NB4 (cell line): ENCODE data around the gene UBD.
A peak's percentile ranks its signal among the peaks of the same experiment; 100 is the strongest.

Experiments used
- DNase-seq: peaks from one replicate; pipeline ENCODE4 v3.0.0; 2010; ENCODE audit warnings: low read depth
- H3K4me3 ChIP-seq: one replicate; pipeline ENCODE4 v1.5.1; 2011; ENCODE audit warnings: mild to moderate bottlenecking, low read depth, low read length, moderate library complexity
- MYC ChIP-seq: IDR thresholded peaks from 2 replicates; pipeline ENCODE4 v1.6.1; 2011; ENCODE audit warnings: low read depth, low read length
- POLR2A ChIP-seq: IDR thresholded peaks from 2 replicates; pipeline ENCODE4 v1.6.1; 2011; ENCODE audit warnings: mild to moderate bottlenecking; ENCODE audit not compliant: insufficient read length; ENCODE audit errors: extremely low read depth
- TF ChIP-seq, protein P1 (sequence below): IDR thresholded peaks from one replicate; pipeline ENCODE4 v1.5.1; 2012; ENCODE audit warnings: low read depth, low read length
- TF ChIP-seq, protein P2 (sequence below): IDR thresholded peaks from 2 replicates; pipeline ENCODE4 v1.6.1; 2011; ENCODE audit warnings: low read depth, low read length

UBD gene

DNA sequence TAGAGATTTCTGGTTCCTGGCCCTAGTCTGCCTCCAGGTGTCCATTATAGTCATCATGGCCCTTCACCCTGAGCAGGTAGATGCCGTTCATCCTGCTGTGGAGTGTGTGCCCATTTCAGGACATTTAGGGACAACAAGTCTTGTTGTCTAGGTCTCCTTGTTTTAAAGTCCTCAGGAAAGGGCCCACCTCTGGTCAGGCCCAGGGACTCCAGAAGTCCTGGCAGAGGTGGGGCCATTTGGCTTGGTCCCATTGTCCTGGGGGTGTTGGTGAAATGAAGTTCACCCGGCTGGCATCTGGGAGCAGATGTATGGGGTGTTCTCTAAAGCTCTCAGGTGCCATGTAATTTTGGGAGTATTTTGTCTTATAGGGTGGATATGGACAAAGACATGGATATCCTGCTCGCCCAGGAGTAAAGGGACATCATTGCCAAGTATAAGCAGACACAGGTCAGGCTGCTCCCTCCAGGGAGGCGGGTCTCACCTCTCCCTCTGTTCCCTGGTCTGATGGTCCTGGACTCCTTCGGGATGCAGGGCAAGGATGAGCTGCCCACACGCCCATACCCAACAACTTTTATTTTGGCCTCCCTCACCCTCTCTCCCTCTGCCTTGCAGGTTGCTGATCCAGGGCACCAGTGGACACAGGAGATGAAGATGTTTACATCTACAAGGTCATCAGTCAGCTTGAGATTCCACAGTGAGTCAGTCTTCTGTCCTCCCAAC lies 40.1 kb downstream of the UBD start:
- no peak for DNase-seq
- no peak overlapping the region for H3K4me3 ChIP-seq
- no peak for TF ChIP-seq POLR2A
- TF ChIP-seq, protein P1, sequence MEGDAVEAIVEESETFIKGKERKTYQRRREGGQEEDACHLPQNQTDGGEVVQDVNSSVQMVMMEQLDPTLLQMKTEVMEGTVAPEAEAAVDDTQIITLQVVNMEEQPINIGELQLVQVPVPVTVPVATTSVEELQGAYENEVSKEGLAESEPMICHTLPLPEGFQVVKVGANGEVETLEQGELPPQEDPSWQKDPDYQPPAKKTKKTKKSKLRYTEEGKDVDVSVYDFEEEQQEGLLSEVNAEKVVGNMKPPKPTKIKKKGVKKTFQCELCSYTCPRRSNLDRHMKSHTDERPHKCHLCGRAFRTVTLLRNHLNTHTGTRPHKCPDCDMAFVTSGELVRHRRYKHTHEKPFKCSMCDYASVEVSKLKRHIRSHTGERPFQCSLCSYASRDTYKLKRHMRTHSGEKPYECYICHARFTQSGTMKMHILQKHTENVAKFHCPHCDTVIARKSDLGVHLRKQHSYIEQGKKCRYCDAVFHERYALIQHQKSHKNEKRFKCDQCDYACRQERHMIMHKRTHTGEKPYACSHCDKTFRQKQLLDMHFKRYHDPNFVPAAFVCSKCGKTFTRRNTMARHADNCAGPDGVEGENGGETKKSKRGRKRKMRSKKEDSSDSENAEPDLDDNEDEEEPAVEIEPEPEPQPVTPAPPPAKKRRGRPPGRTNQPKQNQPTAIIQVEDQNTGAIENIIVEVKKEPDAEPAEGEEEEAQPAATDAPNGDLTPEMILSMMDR = no peak
- TF ChIP-seq, protein P2, sequence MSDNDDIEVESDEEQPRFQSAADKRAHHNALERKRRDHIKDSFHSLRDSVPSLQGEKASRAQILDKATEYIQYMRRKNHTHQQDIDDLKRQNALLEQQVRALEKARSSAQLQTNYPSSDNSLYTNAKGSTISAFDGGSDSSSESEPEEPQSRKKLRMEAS = no peak
- TF ChIP-seq MYC = no peak

- H3K4me3 ChIP-seq = no peak overlapping the region
- no peak for DNase-seq
- TF ChIP-seq POLR2A (no peak), MYC (no peak)
- TF ChIP-seq, protein P2 = no peak
- TF ChIP-seq, protein P1 = no peak
Measured at GRCh38 chr6:29517728-29518440, 41.6 kb downstream of the UBD start.

DNA sequence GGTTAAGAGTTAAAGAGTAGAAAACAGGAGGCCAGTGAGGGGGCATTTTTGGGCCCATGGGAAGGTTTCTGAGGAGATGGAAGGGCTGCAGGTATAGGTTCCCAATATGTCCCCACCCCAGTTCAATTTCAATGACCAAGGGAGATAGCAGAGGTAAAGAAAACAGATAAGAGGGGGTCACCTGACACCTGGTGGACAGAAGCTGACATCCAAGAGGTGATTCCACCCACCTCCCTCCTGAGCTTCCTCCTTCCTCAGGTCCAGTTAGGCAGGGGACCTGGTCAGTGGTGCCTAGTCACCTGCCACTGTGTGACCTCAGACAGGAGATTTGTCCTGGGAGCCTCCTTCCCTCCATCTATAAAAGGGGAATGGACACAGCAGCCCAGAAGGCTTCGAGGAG lies 42.3 kb downstream of the UBD start:
- no peak for DNase-seq
- TF ChIP-seq MYC = no peak
- TF ChIP-seq, protein P1 = no peak
- TF ChIP-seq POLR2A = no peak
- TF ChIP-seq, protein P2 = no peak

GRCh38 chr6:29516108-29516507 lies 43.4 kb downstream of the UBD start:
- no peak overlapping the region for H3K4me3 ChIP-seq
- TF ChIP-seq, protein P1 = no peak
- no peak for TF ChIP-seq MYC
- TF ChIP-seq, protein P2 = no peak
- no peak for TF ChIP-seq POLR2A
- peak; percentile 72 for DNase-seq

More for the DNA sequence above, 42.3 kb downstream of the UBD start:
- no peak overlapping the region for H3K4me3 ChIP-seq

DNA sequence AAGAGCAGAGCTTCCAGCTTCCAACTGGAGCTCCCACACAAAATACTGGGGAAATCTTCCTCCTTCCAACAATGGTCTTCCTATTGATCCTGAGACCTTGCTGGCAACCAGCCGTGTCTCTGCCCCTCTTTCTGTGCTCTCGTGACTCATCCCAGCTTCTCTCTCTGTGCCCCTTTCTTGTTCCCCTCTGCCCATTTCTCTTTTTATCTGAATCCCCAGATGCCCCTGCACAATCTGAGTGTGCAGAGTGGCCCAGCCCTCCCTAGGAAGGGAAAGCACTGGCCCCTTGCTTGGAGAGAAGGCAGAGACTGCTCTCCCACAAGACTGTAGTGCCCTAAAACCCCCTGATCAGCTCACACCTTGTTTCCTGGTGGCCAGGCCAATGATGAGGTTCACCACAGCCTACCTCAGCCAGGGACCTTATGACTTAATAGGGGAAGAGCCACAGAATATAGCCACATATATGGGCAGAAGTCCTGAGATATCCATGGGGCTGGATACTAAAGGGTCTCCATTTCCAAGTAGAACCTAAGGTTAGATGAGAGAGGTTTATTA lies 48.7 kb downstream of the UBD start:
- DNase-seq = no peak
- H3K4me3 ChIP-seq = no peak overlapping the region
- TF ChIP-seq MYC = no peak
- TF ChIP-seq, protein P1 = no peak
- TF ChIP-seq, protein P2 = no peak
- no peak for TF ChIP-seq POLR2A
